PFSK-1 (cell line): ENCODE measurements around the gene NSUN2.

ENCODE experiments used
- FOXP2 ChIP-seq: optimal IDR thresholded peaks from 2 replicates; pipeline ENCODE3; 2011; ENCODE audit warnings: borderline replicate concordance, control low read depth, inconsistent platforms; ENCODE audit not compliant: insufficient read depth; ENCODE audit errors: extremely low read length, extremely low read depth
- POLR2AphosphoS5 ChIP-seq: IDR thresholded peaks from 2 replicates; pipeline ENCODE4 v1.6.1; 2012; ENCODE audit warnings: low read depth, mild to moderate bottlenecking, control low read depth, low read length, moderate library complexity
- REST ChIP-seq, 2 experiments: IDR thresholded peaks; 2 replicates each; pipeline versions ENCODE4 v1.6.1 to v1.8.0; 2011 to 2012; ENCODE audit warnings: low read depth in 2 of 2, low read length in 2 of 2, control low read depth in 1 of 2, inconsistent platforms in 1 of 2, mild to moderate bottlenecking in 1 of 2, moderate library complexity in 1 of 2; ENCODE audit not compliant: insufficient read depth in 1 of 2
- SIN3A ChIP-seq: IDR thresholded peaks from 2 replicates; pipeline ENCODE4 v1.6.1; 2012; ENCODE audit warnings: mild to moderate bottlenecking, low read length, moderate library complexity, borderline replicate concordance; ENCODE audit not compliant: insufficient read depth
- TAF1 ChIP-seq: IDR thresholded peaks from 2 replicates; pipeline ENCODE4 v1.6.1; 2012; ENCODE audit warnings: low read length, control low read depth, borderline replicate concordance; ENCODE audit not compliant: insufficient read depth

The NSUN2 gene

GRCh38 chr5:6593148-6594016 lies 39.5 kb downstream of the NSUN2 start:
- TF ChIP-seq SIN3A = no peak
- TF ChIP-seq POLR2AphosphoS5 = no peak
- no peak for TF ChIP-seq REST (IDR thresholded peaks at IDR 0.05; ENCODE audit: insufficient read depth in 1 of 2, low read depth in 2 of 2, low read length in 2 of 2)
- no peak for TF ChIP-seq FOXP2
- no peak for TF ChIP-seq TAF1

GRCh38 chr5:6592601-6593000 lies 40.2 kb downstream of the NSUN2 start:
- no peak for TF ChIP-seq SIN3A

- TF ChIP-seq SIN3A = no peak
- TF ChIP-seq TAF1 = no peak
- TF ChIP-seq POLR2AphosphoS5 = no peak
- peak in 1 of 2 experiments; percentile 69; a peak in 1 of 4 replicates for TF ChIP-seq REST (IDR thresholded peaks at IDR 0.05; ENCODE audit: insufficient read depth in 1 of 2, low read depth in 2 of 2, low read length in 2 of 2)
Measured at GRCh38 chr5:6591671-6592288, 41.1 kb downstream of the NSUN2 start.

GRCh38 chr5:6590581-6590980 lies 42.3 kb downstream of the NSUN2 start:
- no peak for TF ChIP-seq REST (IDR thresholded peaks at IDR 0.05; ENCODE audit: insufficient read depth in 1 of 2, low read depth in 2 of 2, low read length in 2 of 2)
- no peak for TF ChIP-seq TAF1
- TF ChIP-seq SIN3A = no peak
- no peak for TF ChIP-seq FOXP2
- TF ChIP-seq POLR2AphosphoS5 = no peak

- TF ChIP-seq POLR2AphosphoS5 (no peak), FOXP2 (no peak), REST (IDR thresholded peaks at IDR 0.05; ENCODE audit: insufficient read depth in 1 of 2, low read depth in 2 of 2, low read length in 2 of 2) (no peak), SIN3A (no peak), TAF1 (no peak)
Measured at GRCh38 chr5:6587171-6587570, 45.7 kb downstream of the NSUN2 start.
